ENCODE measurements around the gene DLD. TPM values are rescaled to one million over a fixed set of nuclear protein-coding genes. Genes with fewer than 3 reads are reported as not detected.
"Not testable (repeated sequence)": the region's sequence is repeated elsewhere in the genome, so short reads cannot be mapped to it uniquely, and the experiment has no call there.

The DLD gene, protein sequence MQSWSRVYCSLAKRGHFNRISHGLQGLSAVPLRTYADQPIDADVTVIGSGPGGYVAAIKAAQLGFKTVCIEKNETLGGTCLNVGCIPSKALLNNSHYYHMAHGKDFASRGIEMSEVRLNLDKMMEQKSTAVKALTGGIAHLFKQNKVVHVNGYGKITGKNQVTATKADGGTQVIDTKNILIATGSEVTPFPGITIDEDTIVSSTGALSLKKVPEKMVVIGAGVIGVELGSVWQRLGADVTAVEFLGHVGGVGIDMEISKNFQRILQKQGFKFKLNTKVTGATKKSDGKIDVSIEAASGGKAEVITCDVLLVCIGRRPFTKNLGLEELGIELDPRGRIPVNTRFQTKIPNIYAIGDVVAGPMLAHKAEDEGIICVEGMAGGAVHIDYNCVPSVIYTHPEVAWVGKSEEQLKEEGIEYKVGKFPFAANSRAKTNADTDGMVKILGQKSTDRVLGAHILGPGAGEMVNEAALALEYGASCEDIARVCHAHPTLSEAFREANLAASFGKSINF
- 53.0 and 141 TPM in 2 replicates for total RNA-seq

DNA sequence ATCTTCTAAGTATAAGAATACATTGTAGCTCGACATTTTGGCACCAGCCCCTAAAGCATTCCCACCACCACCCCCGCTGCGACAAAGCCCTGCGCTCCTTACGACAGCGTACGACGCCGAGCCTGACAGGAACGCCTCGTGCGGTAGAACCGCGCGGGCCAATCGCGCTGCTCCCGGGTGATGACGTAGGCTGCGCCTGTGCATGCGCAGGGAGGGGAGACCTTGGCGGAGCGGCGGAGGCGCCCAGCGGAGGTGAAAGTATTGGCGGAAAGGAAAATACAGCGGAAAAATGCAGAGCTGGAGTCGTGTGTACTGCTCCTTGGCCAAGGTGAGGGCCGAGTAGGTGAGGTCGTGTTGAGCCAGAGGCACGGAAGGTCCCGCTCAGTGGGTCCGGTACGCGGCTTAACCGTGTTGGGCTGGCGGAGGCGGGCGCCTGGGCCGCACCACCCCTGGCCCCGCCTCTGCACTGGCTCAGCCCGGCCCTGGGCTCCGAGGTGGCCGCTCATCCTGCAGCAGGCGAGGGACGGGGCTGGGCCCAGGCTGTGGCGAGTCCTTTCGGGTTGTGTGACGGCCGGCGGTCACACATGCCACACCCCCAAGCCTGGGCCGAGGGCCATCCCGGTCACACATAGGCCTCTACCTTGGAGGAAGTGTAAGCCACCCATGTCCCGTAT lies at the start of gene DLD:
TSS of gene DLD (plus strand) at position 222 of the 674 bp plus-strand sequence. CDS start at position 290, 68 bp downstream.
- peak; percentile 41 for DNase-seq (ENCODE audit: extremely low read depth, low read depth, low spot score)

DNA sequence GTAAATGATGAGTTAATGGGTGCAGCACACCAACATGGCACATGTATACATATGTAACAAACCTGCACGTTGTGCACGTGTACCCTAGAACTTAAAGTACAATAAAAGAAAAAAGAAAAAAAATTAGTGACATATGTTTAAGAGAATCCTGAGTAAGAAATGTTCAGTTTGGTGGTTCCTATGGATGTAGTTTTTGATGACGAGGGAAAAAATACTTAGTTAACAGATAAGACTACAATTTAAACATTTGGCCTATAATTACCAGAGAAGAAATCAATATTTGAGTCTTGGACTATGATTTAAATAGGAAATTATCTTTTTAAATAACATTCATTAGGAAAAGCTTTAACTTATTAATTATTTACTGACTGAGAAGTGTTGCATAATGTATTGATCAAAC lies 48.8 kb upstream of the DLD start:
- no peak for DNase-seq (ENCODE audit: extremely low read depth, low read depth, low spot score)

DNA sequence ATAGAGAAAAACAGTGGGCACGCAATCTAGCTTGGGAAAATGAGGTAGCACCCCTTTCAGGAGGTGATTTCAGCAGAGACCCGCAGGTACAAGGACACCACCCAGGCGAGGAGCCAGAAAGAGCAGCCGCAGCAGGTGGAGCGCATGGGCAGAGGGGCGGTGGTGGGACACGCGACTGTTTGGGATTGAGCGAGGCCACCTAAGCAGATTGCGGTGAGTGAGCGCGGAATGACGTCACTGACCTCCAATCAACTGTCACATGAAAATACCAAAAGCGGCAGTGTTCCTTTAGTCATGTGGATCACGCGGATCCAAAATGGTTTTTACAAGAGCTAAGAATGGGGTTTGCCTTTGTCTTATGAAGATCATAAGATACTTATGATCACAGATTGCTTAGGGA lies 47.8 kb upstream of the DLD start:
- DNase-seq (ENCODE audit: extremely low read depth, low read depth, low spot score): no peak

DNA sequence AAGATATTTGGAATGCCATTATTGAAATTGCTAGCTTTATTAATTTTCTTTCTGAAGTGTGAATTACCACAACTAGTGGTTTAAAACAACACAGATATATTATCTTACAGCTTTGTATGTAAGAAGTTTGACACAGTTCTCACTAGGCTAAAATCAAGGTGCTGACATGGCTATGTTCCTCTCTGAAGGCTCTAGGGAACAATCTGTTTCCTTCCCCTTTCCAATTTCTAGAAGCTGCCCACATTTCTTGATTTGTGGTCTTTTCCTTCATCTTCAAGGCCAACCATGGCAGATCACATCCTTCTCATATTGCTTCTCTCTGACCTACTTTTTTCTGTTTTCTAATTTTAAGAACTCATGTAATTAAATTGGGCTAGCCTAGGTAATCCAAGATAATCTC lies 44.7 kb upstream of the DLD start:
- no peak for DNase-seq (ENCODE audit: extremely low read depth, low read depth, low spot score)

DNA sequence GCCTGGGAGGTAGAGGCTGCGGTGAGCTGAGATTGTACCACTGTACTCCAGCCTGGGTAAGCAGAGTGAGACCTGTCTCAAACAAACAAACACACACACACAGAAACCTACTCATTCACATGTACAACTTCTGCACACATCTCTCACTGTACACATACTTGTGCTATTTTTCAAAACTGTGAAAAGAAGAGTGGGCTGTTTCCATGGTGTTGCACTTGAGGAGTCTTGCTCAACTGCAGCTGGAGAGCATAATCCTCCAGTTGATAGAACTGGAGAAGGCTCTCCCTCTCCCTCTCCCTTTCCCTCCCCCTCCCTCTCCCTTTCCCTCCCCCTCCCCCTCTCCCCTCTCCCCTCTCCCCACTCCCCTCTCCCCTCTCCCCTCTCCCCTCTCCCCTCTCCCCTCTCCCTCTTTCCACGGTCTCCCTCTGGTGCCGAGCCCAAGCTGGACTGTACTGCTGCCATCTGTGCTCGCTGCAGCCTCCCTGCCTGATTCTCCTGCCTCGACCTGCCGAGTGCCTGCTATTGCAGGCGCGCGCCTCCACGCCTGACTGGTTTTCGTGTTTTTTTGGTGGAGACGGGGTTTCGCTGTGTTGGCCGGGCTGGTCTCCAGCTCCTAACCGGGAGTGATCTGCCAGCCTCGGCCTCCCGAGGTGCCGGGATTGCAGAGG lies 43.7 kb upstream of the DLD start:
- no peak for DNase-seq (ENCODE audit: extremely low read depth, low read depth, low spot score)

DNA sequence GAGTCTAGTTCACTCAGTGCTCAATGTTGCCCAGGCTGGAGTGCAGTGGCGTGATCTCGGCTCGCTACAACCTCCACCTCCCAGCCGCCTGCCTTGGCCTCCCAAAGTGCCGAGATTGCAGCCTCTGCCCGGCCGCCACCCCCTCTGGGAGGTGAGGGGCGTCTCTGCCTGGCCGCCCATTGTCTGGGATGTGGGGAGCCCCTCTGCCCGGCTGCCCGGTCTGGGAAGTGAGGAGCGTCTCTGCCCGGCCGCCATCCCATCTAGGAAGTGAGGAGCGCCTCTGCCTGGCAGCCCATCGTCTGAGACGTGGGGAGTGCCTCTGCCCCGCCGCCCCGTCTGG lies 43.2 kb upstream of the DLD start:
- DNase-seq (ENCODE audit: extremely low read depth, low read depth, low spot score): not testable (repeated sequence)

DNA sequence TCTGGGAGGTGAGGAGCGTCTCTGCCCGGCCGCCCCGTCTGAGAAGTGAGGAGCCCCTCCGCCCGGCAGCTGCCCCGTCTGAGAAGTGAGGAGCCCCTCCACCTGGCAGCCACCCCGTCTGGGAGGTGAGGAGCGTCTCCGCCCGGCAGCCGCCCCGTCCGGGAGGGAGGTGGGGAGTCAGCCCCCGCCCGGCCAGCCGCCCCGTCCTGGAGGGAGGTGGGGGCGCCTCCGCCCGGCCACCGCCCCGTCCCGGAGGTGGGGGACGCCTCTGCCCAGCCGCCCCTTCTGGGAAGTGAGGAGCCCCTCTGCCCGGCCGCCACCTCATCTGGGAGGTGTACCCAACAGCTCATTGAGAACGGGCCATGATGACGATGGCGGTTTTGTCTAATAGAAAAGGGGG lies 42.8 kb upstream of the DLD start:
- not testable (repeated sequence) for DNase-seq (ENCODE audit: extremely low read depth, low read depth, low spot score)

DNA sequence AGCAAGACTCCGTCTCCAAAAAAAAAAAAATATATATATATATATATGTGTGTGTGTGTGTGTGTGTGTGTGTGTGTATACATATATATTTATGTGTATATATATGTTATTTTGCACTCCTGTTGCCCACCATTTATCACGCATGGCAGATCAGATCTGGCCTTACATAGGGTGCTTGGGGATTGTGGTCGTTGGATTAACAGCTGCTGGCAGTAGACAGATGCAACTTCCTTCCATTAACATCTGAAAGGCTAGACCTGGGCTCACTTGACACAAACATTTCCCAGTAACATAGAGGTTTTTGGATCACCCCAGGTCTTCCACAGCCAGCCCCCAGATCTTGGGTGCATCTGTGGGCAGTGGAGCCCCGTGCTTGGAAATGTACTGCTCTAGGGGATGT lies 40.8 kb upstream of the DLD start:
- DNase-seq (ENCODE audit: extremely low read depth, low read depth, low spot score): no peak

DNA sequence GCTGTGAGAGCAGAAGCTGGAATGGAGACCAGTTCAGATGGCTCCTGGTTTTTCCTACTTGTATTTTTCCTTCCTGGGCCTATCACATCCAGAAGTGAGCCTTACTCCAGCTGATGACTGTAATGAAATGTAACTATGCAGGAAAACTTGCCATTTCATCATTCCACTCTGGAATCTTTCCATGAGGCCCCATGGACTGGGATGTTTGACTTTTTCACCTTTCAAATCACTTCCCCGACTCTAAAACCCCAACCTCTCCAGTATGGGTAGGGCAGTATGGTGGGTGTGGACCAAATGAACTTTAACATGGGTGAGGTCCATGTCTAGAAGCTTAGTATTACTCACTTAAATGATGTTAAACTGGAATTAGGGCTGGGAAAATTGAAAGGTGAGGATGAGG lies 40.3 kb upstream of the DLD start:
- no peak for DNase-seq (ENCODE audit: extremely low read depth, low read depth, low spot score)

DNA sequence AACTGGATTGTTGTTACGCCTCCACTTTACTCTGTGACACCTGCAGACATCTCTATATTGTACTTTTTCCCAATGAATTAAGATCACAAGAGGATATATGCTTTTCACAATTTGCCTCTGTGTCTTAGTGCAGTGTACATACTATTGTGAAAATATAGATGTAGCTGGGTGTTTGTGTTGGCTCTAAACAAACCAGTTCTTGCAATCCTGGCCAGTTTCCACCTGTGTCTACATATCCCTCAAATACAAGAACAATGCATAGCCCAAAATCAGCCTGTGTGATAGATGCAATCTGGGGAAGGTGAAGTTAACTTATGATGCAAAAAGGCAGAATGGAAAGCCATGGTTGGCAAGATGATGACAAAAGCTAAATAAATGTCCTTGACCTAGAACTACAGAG lies 36.5 kb upstream of the DLD start:
- DNase-seq (ENCODE audit: extremely low read depth, low read depth, low spot score): no peak

DNA sequence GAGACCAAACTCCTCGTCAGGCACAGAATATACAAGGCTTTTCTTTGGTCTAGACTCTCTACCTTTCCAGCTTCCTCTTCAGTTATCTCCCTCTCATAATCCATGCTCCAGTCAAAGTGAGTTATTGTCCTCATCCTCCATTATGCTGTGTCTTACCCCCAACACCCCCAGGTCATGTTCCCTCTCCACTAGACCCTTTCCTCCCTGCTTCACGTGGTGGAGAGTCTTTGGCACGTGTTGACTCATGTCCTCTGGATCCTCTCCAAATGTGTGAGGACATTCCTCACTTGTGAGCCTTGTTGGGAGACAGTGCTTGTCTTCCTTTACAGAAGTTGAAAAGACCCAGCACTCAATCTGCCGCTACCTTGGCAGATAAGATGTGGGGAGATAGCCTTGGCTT lies 36.0 kb upstream of the DLD start:
- no peak for DNase-seq (ENCODE audit: extremely low read depth, low read depth, low spot score)

DNA sequence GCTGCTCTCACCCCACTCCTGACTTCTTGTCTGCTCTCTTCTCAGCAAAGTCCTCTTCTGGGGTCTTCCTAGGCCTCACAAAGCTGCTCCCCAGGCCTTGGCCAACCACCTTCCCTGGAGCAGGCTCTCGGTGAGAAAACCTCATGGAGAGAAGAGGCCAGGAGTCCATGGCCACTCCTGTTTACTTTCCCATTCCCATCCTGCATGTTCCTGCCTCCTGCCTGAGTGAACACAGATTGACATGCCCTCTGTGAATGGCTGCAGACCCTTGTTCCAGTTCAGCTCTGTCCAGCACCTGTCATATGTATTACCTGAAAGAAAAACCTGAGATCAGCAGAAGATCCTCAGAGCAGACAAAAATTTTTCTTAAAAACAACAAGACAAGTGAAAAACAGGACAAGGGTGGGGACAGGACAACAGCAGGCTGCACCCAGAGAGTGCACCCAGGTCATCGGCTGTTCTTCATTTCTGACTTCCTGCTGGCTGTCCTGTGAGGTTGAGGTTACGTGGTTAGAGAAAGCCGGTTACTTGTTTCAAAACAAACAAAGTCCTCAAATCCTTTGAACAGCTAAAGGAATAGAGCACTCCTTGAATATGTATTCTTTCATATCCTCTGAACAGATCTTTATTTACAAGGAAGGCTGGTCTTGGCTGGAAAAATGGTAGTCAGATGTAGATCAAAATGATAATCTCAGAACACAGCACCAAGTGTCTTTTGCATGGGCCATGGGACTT lies 34.0 kb upstream of the DLD start:
- DNase-seq (ENCODE audit: extremely low read depth, low read depth, low spot score): no peak

DNA sequence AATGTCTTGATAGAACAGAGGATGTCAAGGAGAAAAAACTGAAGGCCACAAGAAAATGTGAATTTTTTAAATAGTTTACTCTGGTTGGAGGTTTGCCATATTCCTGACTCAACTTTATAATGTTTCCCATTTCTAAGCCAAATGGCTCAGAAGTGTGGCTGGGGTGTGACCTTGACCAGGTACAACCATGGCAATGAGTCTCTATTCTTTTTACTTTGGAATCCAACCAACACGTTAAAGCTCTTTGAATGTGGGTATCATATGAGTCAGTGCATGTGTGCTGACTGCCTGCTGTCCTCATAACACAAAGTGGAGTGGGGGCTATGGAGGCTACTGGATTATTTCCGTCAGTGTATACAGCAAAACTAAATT lies 33.5 kb upstream of the DLD start:
- no peak for DNase-seq (ENCODE audit: extremely low read depth, low read depth, low spot score)

DNA sequence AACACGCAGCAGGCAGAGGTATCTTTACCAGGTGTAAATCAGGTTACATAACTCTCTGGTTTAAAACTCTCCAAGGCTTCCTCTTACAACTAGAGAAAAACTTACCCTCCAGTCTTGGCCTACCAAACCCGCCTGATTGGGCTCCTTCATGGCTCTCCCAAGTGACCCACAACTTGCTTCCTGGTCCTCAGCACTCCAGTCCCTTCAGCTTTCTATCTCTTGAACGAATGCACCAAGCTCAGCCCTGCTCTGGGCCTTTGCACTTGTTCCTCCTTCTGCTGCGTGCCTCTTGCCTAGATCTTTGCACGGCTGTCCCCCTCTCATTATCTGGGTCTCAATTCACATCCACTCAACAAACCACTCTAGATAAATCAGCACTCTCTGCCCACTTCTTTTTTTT lies 32.7 kb upstream of the DLD start:
- no peak for DNase-seq (ENCODE audit: extremely low read depth, low read depth, low spot score)

DNA sequence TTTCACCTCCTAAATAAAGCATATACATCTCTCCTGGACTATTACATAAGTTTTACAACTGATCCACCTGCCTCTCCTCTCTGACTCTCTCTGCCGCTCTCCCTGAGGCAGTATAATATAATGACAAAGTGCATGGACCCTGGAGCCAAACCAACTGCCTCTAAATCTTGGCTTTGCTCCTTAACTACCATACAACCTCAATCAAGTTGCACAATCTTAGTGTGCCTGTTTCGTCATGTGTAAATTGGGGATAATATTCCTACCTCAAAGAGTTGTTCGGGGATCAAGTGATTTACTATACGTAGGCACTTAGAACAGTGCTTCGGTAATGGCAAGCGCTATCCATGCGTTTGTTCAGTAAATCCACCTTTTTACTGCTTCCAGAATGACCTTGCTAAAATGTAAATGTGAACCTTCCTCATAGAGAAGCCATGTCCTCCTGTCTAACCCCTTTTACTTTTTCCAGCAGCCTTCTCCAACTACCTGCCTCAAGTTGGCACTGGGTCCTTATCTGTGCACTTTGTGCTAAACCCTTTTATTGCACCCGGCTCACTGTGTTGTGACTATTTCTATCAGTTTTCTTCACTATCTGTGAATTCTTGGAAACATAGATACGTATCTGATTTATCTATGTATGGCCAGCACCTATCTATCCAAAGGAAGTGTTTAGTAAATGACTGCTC lies 30.6 kb upstream of the DLD start:
- no peak for DNase-seq (ENCODE audit: extremely low read depth, low read depth, low spot score)

DNA sequence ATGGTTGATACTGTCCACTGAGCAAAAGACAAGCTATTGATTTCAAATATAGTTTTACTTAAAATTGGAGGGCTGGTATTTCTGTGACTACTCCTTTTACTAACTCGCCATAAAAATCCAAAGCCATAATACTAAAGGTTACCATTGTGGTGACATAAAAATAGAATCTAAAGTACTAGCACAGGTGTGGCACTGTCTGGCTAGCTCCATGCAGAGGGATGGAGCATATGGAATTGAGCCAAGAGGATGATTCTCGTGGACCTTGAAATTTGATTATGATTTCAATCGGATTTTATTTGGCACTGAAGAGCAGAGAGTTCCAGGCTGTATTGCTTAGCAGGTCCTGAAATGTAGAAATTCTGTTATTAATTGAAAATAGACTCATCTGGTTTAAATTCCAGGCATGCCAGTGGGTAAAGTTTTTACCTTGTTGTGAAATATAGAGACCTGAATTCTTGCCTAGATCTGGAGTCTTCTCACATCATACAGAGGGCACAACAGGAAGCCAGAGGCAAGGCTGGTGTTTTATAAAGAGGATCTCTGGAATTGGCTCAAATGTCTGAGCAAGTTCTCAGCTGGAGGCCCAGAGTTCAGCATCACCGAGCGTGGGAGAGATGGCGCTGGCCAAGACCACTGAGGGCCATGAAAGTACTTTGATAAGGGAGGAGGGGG lies 29.9 kb upstream of the DLD start:
- DNase-seq (ENCODE audit: extremely low read depth, low read depth, low spot score): no peak

DNA sequence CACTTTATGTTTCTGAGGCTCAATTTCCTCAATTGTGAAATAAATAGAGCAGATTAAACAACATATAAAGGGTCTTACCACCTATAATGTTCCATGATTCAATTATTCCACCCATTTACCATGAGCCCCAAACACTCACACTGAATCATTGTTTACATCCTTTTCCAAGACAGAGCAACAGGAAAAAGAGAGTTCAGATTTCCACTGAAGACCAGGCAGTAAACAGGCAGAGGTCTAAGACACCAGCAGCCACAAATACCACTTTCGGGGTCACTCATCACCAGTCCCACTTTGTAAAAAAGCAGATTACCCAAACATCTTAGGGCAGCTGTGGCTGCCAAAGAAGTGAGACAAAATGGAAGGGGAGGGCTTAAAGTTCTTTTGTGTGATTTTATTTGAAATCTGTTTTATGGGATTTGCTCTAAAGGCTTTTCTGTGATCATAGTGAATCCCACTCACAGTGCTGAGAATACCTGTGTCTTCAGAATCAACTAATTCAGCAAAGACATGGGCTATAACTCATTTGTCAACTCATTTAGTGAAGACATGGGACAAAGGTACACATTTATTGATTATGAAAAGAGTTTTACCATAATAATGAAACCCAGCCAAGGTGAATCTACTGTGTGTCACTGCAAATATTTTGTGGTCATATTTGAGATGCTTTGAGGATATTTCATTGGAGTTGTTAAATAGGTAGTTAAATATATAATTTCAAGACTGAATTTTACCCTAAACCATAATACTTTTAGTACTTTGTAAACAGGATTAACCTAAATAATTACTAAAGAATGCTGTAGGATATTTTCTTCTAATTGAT lies 24.8 kb upstream of the DLD start:
- DNase-seq (ENCODE audit: extremely low read depth, low read depth, low spot score): no peak

DNA sequence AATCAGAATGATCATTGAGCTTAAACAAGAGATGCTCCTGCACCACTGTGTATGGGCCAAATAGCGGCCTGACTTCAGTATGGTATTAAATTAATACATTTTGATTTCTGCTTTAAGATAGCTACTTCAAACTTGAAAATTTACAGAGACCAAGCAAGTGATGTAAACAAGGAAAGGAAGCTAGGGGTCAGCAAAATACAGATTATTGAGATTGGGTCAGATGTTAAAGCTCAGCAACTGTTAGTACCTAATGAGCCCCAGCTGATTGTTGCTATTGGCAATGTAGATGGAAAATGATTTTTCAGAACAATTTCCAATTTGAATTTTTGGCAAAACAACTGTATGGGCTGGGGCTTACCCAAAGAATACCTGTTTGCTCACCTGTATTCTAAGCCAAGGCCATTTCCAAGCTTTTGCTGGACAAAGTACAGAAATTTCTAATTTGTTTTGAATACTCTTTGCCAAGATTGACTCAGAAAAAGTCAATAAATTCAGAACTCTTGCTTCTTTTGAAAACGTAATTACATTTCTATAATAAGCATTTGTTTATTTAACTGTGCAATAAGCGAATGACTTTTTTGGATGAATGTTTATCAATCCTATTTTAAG lies 23.0 kb upstream of the DLD start:
- no peak for DNase-seq (ENCODE audit: extremely low read depth, low read depth, low spot score)

All from glomerular endothelial cell (primary cell).